Posterior cingulate gyrus (tissue), 11 donors: ENCODE measurements around the gene CFAP157.

Source experiments
- DNase-seq, 10 donors: peaks; one replicate each; pipeline versions ENCODE4 v3.0.0 to v3.0.0-alpha.2; 2020 to 2021; ENCODE audit warnings: mixed read lengths in 3 of 10
- intact Hi-C: fragments of 100-400 bp; cut with DNase I; formaldehyde crosslinking; loops from one replicate; pipeline ENCODE4 v1.15.1; 2023

The CFAP157 gene

DNA sequence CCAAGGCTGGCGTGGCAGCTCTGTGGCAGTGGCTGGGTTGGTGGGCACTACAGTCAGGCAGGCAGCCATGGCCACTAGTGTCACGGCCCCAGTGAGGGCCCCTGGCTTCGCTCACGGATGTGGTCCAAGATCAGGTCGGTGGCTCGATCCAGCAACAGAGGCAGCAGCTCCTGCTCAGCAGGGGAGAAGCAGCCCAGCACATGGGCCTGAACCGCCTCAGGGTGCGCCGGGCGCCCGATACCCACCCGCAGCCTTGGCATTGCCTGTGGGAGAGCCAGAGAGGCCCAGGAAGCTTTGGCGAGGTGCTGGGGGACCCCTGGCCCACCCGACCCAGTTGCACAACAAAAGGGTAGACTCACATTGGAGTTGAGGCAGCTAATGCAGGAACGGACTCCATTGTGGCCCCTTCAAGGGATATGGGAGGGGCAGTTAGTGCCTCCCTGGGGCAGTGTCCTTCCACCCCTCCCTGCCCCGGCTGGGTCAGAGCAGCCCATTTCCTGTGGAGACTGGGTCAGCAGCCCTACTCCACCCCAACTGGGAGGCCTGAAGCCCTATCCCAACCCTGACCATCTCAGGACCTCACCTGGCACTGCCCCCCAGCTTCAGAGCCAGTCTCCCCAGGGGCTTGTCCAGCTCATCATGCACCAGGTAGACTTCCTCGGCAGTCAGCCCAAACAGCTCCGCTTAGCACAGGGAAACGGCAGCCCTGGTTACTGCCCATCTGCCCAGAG, 7.4 kb downstream of the CFAP157 start:
- no peak for DNase-seq
- intact Hi-C loops = no loop called here

DNA sequence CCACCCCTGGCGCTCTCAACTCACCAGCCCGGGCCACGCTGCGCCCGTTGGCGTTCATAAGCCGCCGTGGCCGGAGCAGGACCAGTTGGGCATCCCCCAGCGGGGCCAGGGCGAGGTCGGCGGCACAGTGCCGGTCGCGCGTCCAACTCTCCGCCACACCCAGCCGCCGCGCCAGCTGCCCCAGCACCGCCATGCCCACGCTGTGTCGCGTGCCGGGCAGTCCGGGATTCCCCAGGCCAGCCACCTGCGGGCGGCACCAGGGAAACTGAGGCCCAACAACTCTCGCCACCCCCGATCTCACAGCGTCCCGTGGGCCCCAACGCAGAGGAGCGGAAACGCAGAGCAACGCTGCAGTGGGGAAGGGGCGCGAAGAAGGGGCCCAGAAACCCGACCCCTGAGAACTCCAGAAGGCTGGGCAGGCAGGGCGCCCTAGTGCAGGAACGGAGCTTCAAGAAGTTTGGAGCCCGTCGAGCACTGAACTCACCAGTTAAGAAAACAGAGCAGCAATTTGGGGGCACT, 8.2 kb downstream of the CFAP157 start:
- intact Hi-C loops = loop anchor here (5.0 kb wide), 1 partner anchor 123 kb away; no protein-coding TSS in a partner anchor
- no peak for DNase-seq

DNA sequence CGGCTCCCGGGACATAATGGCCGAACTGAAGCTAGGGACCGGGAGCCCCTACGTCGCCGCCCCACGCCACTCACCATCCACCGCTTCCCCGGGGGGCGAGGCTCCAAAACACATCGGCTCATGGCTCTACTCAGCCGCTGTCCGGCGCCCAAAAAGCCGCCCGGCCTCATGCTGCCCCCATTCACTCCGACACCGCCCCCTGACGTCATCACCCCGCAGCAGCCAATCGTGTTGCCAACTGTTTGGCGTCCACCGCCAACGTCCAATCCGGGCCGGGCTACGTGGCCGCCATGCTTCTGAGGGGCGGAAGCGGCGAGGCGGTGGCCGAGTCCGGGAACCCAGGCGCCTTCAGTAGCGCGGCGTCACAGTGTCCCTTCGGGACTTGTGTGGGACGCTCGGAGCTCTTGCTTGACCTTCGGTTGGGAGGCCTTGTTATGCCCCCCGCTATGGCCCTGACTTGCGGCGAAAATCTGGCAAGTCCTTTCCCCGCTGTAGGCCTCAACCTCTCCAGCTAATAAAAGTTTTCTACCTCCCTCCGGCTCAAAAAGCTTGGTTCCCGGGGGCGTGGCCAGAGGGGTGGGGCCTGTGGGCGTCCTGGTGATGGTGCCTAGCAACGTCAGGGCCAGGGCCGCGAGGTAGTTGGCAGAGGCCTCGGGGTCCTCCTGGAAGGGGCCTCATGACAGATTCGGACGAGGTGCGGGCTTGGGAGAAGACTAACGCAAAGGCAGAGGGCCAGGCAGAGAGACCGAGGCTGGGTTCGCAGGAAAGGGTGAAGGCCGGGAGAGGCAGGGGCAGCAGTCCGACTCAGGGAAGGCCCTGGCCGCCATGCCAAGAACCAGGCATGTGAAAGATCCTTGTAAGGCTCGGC, 8.9 kb downstream of the CFAP157 start, which contains the start of the genes PTRH1 and TTC16:
TSS of gene PTRH1 (minus strand) at position 194 of the 868 bp plus-strand sequence. CDS start at position 170, 24 bp downstream.
TSS of gene TTC16 (plus strand) at position 610 of the 868 bp plus-strand sequence. CDS start at position 677, 67 bp downstream.
- intact Hi-C loops = loop anchor here (5.0 kb wide), 1 partner anchor 123 kb away; no protein-coding TSS in a partner anchor

DNA sequence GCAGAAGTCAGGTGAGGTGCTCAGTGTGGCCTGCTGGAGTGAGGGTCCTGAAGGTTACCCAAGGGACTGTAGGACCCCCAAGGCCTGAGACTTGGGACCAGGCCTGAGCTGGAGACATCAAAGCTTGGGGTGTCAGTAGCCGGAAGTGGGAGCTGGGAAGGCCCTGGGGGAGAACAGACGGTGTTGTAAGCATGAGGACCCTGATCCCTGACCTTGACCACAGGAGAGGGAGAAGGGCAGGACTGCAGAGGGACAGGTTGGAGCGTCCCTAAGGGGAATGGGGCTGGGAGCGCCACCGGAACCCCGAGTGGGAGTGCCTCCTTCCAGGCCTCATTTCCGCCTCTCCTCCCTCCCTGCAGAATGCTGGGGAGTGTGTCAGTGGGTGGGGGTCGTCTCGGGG, 9.6 kb downstream of the CFAP157 start:
- no peak for DNase-seq
- intact Hi-C loops = loop anchor here (5.0 kb wide), 1 partner anchor 124 kb away; no protein-coding TSS in a partner anchor

More for the DNA sequence above, 8.9 kb downstream of the CFAP157 start, which contains the start of the genes PTRH1 and TTC16:
- peak; percentile 97 to 100 (median 99) for DNase-seq

DNA sequence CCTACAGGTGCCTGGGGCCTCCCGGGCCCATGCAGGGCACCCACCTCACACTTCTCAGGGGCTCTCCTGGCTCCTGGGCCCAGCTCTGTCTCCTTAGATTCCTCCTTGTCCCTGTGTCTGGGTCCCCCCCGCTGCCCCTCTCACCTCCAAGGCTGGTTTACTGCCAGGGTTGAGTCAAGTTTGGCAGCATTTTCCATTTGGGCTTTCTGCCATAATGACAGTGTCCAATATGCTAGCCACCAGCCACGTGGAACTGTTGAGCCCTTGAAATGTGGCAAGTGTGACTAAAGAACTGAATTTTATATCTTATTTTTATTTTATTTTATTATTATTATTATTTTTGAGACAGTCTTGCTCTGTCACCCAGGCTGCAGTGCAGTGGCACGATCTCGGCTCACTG, 11.0 kb downstream of the CFAP157 start:
- intact Hi-C loops = loop anchor here (5.0 kb wide), 1 partner anchor 125 kb away; no protein-coding TSS in a partner anchor
- no peak for DNase-seq

DNA sequence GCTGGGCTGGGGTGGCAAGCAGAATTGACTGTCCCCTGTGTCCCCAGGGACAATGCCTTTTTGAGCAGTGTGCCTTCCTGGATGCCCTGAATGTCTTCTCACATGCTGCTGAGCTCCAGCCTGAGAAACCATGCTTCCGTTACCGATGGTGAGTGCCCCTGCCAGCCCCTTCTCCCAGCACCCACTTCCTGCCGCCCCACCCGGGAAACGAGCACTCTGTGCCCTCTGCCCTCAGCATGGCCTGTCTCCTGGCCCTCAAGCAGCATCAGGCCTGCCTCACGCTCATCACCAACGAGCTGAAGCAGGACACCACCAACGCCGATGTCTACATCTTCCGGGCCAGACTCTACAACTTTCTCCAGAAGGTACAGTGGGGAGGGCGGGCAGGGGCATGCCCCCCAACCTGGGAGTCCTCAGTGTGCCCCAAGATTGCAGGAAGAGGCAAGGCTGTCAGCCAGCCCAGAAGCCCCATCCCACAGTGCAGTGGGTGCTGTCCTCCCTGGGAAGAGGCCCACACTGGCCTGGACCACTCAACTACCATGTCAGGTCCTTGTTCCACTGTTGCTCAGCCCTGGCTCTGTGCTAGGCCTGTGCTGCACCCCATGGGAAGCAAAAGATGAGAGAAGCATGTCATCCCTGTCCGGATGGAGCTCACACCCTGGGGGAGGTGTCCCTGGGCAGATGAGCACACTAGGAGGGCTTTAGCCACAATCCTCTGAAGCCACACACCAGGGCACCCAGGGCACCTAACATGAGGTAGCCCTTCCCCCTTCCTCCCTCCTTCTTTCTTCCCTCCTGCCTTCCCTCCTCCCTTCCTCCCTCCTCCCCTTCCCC, 13.5 kb downstream of the CFAP157 start:
- intact Hi-C loops = no loop called here

DNA sequence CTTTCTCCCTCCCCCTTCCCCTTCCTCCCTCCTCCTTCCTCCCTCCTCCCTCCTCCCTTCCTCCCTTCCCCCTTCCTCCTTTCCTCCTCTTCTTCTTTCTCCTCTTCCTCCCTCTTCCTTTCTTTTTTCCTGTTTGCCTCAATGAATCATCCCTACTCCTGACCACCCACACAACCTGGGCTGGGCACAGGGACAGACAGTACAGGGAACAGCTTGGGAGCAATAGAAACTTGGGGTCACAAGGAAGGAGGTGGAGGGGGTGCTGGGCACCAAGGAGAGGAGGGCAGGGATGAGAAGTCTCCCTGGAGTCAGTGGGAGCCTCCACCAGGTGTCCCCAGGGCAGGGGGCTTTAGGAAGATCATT, 14.1 kb downstream of the CFAP157 start:
- intact Hi-C loops = no loop called here
- DNase-seq = peak in 2 of 10 donors; percentile 63 to 91

More for the DNA sequence above, 13.5 kb downstream of the CFAP157 start:
- no peak for DNase-seq

DNA sequence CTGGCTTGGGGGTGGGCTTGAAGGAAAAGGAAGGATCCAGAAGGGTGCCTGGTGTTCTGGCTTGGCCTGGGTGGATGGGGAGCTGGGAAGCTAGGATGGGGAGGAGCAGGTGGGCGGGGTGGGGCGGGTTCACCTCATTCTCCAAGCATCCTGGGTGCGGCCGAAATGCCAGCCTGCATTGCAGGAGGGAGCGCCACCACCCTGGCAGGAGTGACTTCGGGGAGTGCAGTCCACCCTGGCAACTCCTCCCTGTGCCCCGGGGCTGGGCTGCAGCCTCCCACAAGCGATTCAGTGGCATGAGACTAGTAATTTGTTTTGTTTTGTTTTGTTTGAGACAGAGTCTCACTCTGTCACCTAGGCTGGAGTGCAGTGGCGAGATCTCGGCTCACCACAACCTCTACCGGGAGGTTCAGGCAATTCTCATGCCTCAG, 14.6 kb downstream of the CFAP157 start:
- DNase-seq = no peak
- intact Hi-C loops = no loop called here

DNA sequence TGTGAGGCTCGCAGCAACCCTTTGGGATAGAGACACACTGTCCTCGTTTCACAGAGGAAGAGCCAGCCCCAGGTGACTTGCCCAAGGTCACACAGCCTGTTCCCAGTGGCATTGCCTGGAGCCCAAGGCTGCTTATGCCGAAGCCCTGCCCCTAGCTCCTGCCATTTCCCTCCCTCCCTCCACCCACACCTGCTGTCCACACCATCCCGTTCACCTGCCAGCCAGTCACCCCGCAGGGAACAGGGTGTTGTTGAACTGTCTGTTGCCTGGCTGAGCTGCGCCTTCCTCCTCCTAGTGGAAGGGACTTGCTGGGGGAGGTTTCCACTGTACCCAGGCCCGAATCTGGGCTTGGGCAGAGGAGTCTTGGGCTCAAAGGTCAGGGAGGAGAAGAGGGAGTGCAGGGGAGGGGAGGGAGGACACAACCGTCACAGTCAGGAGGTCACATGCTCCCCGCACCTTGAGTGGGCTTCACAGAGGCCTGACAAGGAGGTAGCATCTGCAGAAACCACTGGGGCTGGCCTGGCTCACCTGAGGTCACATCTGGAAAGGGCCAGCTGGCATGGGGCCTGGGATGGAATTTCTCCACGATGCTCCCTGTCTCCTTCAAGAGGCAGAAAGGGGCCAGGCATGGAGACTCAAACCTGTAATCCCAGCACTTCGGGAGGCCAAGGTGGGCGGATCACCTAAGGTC, 15.4 kb downstream of the CFAP157 start:
- no peak for DNase-seq
- intact Hi-C loops = no loop called here

DNA sequence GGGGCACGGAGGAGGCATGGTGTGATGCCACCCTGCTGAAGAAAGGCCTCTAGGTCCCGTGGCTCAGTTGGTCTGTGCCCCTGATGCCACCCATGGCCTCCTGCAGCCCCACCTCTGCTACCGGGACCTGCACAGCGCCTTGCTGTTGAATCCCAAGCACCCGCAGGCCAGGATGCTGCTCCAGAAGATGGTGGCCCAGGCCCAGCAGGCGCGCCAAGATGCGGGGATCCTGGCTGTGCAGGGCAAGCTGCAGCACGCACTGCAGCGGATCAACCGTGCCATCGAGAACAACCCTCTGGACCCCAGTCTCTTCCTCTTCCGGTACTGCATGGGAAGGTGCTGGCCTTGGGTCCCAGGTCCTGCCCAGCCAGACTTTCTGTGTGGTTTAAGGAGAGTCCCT, 16.2 kb downstream of the CFAP157 start:
- no peak for DNase-seq
- intact Hi-C loops = no loop called here

DNA sequence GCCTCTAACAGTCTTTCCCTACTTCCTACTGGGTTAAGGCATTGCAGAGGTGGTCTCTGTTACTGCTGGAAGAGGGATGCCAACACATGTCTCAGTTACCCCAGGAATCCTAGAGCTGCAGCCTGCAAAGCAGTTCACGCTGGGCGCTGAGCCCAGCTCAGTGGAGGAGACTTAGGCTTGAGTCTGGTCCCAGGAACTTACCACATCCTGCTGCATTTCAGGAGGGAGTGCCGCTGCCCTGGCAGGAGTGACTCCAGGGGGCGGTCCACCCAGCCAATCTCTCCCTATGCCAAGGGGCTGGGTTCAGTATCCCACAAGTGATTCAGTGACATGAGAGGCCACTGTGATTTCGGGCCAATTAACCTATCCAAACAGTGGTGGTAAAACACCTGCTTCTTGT, 16.7 kb downstream of the CFAP157 start:
- intact Hi-C loops = no loop called here

DNA sequence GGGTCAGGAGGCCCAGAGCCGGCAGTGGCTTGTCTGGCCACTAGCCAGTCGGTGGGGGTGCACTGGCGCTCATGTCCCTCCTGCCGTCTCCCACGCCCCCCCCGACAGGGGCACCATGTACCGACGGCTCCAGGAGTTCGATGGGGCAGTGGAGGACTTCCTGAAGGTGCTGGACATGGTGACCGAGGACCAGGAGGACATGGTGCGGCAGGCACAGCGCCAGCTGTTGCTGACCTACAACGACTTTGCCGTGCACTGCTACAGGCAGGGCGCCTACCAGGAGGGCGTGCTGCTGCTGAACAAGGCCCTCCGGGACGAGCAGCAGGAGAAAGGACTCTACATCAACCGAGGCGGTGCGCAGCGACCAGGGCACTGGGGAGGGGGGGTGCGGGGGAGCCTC, 17.2 kb downstream of the CFAP157 start:
- peak in 1 of 10 donors; percentile 79 for DNase-seq
- intact Hi-C loops = no loop called here

More for the DNA sequence above, 16.7 kb downstream of the CFAP157 start:
- no peak for DNase-seq

DNA sequence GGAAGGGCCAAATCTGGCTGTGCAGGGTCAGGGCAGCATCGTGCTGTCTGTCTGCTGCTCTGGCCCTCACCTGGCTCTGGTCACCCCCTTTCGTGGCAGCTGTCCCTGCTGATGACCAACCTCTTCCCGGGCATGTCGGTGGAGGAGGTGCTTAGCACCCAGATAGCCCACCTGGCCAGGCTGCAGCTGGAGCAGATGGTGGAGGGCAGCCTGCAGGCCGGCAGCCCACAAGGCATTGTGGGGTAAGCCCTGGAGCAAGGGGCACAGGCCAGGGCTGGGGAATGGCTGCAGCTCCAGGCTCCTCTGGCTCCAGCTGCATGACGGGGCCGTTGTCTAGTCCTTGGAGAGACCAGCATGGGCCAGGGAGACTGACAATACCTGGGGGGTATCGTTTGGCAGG, 20.1 kb downstream of the CFAP157 start:
- no peak for DNase-seq

DNA sequence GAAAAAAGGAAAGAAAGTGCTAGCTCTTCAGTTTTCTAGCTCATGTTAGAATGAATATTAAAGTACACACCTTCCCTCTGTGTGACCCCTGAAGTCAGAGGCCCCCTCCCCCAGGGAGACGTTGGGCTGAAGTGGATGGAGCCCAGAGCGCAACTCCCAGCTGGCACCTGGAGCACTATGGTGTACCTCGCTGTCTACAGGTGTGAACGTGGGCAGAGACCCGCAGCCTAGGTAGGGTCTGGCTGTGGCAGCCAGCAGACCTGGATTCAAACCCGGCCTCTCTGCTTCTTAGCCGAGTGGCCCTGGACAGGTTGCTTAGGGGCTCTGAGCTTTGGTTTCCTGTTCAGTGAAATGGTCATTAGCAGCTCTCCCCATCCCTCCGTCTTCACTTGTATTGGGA, 22.0 kb downstream of the CFAP157 start:
- intact Hi-C loops = no loop called here

More for the DNA sequence above, 20.1 kb downstream of the CFAP157 start:
- intact Hi-C loops = no loop called here

DNA sequence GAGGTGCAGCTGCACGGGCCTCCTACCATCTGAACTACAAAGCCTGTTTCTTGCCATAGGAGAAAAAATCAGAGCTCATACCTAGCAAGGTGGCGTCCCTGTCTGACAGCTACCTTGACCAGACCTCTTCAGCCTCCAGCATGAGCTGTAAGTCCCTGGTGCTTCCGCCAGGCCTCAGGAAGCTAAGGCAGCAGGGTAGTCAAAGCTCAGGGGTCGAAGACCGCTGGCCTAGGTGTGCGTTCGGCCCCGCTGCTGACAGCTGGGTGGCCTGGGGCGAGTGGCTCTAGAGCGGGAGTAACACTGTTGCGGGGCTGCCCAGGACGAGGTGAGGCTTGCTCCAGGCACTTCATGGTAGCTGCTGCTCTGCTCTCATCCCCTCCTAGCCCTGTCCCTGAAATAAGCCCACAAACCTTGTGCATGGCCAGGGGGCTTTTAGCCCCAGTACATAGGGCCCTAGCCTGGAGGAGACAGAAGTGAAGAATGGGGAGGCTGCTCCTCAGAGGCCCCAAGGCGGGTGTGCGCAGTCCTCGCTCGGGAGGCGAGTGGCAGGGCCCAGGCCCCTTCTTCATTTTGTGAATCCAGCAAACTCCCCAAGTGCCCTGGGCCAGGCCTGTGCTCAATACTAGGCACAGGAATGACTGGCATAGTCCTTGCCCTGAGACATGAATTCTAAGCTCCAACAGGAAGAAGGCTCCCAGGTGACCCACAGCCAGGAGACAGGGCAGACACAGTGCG, 22.9 kb downstream of the CFAP157 start:
- no peak for DNase-seq
- intact Hi-C loops = loop anchor here (5.0 kb wide), 1 partner anchor 117 kb away; the partner anchor contains the start of gene STXBP1

More for the DNA sequence above, 22.0 kb downstream of the CFAP157 start:
- no peak for DNase-seq

DNA sequence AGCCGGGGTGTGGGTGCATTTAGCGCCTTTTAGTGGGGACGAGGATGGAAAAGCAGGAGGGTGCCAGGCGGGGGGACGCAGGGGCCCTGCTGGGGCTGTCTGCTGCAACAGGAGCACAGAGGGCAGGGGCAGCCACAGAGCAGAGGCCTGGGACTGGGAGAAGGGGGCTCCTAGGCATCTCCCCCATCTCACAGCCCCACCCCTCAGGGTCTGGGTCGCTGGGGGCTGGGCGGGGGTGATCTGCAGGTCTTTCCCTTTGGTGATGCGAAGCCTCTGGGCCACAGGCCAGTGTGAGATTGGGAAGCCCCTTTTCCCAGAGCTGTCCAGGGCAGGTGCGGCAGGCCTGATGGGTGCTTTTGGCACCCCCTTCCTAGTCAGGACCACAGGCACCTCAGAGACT, 23.5 kb downstream of the CFAP157 start:
- intact Hi-C loops = loop anchor here (5.0 kb wide), 1 partner anchor 118 kb away; the partner anchor contains the start of gene STXBP1
- DNase-seq = no peak

DNA sequence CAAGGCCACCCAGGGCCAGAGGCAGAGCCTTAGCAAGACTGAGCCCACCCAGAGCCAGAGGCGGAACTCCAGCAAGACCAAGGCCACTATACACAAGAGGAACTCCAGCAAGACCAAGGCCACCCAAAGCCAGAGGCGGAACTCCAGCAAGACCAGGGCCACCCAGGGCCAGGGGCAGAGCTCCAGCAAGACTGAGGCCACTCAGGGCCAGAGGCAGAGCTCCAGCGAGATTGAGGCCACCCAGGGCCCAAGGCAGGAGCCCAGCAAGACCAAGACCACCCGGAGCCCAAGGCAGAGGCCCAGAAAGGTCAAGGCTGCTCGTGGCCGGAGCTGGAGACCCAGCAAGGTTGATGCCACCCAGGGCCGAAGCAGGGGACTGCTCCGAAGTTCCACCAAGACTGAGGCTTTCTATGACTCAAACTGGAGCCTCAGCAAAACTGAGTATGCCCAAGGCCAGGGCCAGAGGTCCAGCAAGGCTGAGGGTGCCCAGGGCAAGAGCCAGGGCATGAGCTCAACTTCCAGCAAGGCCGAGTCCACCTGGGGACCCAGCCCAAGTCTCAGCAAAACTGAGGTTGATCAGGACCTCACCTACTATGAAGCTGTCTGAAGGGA, 24.1 kb downstream of the CFAP157 start:
- DNase-seq = no peak
- intact Hi-C loops = loop anchor here (5.0 kb wide), 1 partner anchor 119 kb away; the partner anchor contains the start of gene STXBP1

DNA sequence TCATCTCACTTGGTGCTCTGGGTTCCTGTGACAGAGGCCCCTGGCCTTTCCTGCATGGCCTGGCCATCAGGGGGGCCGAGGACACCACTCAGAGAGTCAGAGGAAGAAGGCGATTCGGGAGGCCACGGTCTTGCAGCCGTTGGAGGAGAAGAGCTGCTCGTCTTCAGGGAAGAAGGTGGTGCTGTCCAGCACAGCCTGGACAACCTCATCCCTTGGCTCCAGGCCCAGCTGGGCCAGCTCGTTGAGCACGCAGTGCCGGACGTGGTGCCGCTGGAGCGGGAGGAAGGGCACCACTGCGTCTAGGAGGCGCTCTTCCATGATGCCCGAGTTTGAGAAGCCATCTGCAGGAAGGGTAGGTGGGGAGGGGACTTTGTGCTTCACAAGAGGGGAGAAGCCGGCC, 25.1 kb downstream of the CFAP157 start:
- DNase-seq = no peak
- intact Hi-C loops = loop anchor here (5.0 kb wide), 1 partner anchor 120 kb away; the partner anchor contains the start of gene STXBP1
